Ishikawa (cell line): Measurements from ENCODE around the gene TMEM178B.

ENCODE experiments used
- TEAD4 ChIP-seq: IDR thresholded peaks from 2 replicates; pipeline ENCODE4 v1.6.1; 2012
- TF ChIP-seq, protein P1 (sequence below): IDR thresholded peaks from 2 replicates; pipeline ENCODE4 v1.6.1; 2012

DNA sequence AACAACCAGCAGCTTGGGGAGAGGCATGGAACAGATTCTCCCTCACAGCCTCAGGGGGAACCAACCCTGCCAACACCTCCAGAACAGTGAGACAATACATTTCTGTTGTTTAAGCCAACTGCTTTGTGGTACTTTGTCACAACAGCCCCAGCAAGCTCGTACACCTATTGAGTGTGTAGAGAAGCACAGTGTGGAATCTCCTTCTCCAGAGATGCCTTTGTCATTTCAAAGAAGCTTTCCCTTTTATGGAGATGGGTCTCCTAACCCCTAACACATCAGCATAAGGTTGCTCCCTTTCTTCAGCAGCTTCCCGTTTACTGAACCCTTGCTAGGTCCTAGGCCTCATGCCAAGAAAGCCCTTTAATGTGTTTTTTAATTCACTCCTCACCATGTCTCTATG, 416.6 kb downstream of the TMEM178B start:
- TF ChIP-seq, protein P1, sequence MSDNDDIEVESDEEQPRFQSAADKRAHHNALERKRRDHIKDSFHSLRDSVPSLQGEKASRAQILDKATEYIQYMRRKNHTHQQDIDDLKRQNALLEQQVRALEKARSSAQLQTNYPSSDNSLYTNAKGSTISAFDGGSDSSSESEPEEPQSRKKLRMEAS: no peak
- no peak for TF ChIP-seq TEAD4
